22Rv1 (cell line): Measurements from ENCODE around the gene BPIFB2.

ENCODE experiments used
- H3K27ac ChIP-seq: fragments of 450-650 bp; 2 replicates; pipeline ENCODE4 v1.5.1; 2017
- ZFX ChIP-seq: fragments of 450-650 bp; IDR thresholded peaks from 2 replicates; pipeline ENCODE4 v1.6.1; 2017; ENCODE audit warnings: antibody characterized with exemption, borderline replicate concordance
- TF ChIP-seq, protein P1 (sequence below): fragments of 450-650 bp; IDR thresholded peaks from 2 replicates; pipeline ENCODE4 v1.5.1; 2017; ENCODE audit warnings: mild to moderate bottlenecking

BPIFB2 gene

DNA sequence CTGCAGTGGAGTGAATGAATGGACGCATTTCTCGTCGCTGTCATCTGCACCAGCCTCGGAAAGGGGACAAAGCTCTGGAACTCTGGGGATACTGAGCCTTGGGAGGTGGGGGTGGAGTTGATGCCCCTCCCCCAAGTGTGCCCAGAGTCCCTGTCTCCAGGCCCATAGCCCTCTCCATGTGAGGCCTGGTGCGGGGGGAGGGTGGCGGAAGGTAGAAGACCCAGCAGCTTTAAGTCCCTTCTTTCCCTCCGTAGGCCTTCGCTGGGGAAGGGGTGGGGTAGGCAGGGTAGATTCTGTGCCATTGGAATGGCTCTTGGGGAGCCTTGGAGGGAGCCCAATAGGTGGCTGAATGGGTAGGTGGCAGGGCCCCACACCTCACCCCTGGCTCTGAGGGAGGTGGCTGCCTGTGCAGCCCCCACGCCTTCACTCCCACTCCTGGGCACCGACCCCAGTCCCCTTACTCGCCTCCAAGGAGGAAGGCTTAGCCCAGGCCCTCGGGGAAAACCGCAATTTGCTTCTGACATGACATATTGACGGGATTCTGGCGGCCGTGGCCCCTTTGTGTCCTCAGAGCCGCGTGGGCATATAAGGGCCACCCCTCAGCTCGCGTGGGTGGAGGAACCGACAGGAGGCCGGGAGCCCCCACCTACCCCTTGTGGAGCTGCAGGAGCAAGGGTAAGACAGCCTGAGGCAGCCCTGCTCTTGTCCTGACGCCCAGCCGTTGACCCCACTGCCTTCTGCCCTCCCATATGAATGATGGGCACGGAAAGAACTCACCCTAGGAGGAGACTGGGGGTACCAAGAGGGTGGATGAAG is 46.0 kb downstream of the BPIFB2 start, which contains the start of gene BPIFB3:
Gene BPIFB3 (plus strand): TSS at position 613 of the 816 bp plus-strand sequence. CDS start 1,533 bp downstream, outside the sequence.
- no peak for TF ChIP-seq ZFX
- TF ChIP-seq, protein P1, sequence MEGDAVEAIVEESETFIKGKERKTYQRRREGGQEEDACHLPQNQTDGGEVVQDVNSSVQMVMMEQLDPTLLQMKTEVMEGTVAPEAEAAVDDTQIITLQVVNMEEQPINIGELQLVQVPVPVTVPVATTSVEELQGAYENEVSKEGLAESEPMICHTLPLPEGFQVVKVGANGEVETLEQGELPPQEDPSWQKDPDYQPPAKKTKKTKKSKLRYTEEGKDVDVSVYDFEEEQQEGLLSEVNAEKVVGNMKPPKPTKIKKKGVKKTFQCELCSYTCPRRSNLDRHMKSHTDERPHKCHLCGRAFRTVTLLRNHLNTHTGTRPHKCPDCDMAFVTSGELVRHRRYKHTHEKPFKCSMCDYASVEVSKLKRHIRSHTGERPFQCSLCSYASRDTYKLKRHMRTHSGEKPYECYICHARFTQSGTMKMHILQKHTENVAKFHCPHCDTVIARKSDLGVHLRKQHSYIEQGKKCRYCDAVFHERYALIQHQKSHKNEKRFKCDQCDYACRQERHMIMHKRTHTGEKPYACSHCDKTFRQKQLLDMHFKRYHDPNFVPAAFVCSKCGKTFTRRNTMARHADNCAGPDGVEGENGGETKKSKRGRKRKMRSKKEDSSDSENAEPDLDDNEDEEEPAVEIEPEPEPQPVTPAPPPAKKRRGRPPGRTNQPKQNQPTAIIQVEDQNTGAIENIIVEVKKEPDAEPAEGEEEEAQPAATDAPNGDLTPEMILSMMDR, result no peak
- no peak within 1 kb of the TSS for H3K27ac ChIP-seq

GRCh38 chr20:33054381-33054780 is 46.9 kb downstream of the BPIFB2 start:
- no peak overlapping the region for H3K27ac ChIP-seq
- TF ChIP-seq ZFX, result no peak

GRCh38 chr20:33054791-33055190 is 47.3 kb downstream of the BPIFB2 start:
- H3K27ac ChIP-seq, result no peak overlapping the region
- TF ChIP-seq, protein P1, result no peak
- no peak for TF ChIP-seq ZFX

DNA sequence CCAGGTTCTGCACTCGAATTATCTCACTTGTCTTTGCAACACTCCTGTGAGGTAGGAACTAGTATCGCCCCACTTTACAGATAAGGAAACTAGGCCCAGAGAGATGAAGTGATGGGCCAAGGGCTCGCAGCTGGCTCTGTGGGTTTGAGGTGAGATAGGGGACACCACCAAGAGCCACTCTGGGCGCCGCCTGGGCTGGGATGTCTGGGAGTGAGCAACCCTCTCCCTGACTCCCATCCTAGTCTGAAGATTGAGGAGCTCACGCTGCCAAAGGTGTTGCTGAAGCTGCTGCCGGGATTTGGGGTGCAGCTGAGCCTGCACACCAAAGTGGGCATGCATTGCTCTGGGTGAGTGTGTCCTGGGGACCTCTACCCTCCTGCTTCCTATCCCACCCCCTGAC is 51.6 kb downstream of the BPIFB2 start:
- TF ChIP-seq, protein P1, result no peak
- no peak for TF ChIP-seq ZFX
- no peak overlapping the region for H3K27ac ChIP-seq

GRCh38 chr20:33059741-33060390 is 52.4 kb downstream of the BPIFB2 start:
- H3K27ac ChIP-seq, result no peak overlapping the region
- no peak for TF ChIP-seq ZFX
- TF ChIP-seq, protein P1, result no peak

- no peak overlapping the region for H3K27ac ChIP-seq
- TF ChIP-seq ZFX, result no peak
- TF ChIP-seq, protein P1, result no peak
These were observed 54.1 kb downstream of the BPIFB2 start for GRCh38 chr20:33061658-33062028.

DNA sequence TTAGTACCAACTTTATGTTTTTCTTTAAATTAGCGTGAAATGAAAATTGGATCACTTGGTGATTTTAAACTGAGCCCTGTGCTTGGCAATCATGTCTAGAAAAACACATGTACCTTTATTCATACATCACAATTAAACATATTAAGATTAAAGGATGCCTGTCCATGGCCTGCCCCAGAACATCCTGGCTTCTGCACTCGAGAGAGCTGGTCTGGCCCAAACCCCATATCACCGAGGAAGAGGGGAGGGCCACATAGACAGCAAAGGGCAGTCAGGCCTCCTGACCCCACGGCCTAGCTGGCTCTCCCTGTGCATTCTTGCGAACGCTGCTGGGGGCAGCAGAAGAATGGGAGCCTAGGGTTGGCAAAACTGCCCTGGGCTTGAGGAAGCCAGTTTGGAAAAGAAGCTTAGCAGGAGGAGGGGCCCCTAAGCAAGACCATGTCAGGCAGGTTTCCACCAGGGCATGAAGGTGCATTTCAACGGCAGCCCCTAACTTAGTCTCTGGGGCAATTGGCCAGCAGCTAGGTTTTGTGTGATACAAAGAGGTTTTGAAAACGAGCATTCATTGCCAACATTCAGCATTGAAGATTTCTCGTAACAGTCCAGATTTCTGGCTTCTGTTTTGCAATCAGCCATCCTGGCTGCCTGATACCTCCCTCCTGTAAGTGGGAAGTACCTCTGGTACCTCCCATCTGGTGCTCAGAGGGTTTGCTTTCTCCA is 54.8 kb downstream of the BPIFB2 start:
- no peak overlapping the region for H3K27ac ChIP-seq
- TF ChIP-seq, protein P1, result no peak
- TF ChIP-seq ZFX, result no peak
